MCF 10A (cell line): Measurements from ENCODE around the gene MSANTD3. TPM values are rescaled to one million over a fixed set of nuclear protein-coding genes. Genes with fewer than 3 reads are reported as not detected.

Experiments used
- BruUV-seq: library from RNA; stranded (reverse); fragments of 400-500 nt; replicated peaks from 2 replicates; lab custom pipeline; 2021; lab: Mats Ljungman, UMichigan
- CTCF ChIA-PET: fragments of 300-600 bp; sonication (Branson Sonifier 250); formaldehyde crosslinking; extraction: SDS; loops from one replicate; lab custom pipeline; 2021; ENCODE audit warnings: antibody characterized with exemption, inconsistent platforms; lab: Yijun Ruan, JAX
- POLR2A ChIA-PET: fragments of 300-600, 350-650 bp; sonication (Branson Sonifier 250); formaldehyde crosslinking; extraction: SDS; loops from one replicate; lab custom pipeline; 2020; ENCODE audit warnings: antibody characterized with exemption, inconsistent platforms; lab: Yijun Ruan, JAX
- DNase-seq: peaks from one replicate; pipeline ENCODE4 v3.0.0-alpha.2; 2018; ENCODE audit not compliant: unreplicated experiment
- H3K27ac Mint-ChIP-seq: one replicate; pipeline ENCODE4 v1.8.0; 2022; ENCODE audit warnings: mild to moderate bottlenecking, low read depth, mixed read lengths; ENCODE audit not compliant: unreplicated experiment
- H3K27me3 Mint-ChIP-seq: one replicate; pipeline ENCODE4 v1.8.0; 2022; ENCODE audit warnings: mixed read lengths; ENCODE audit not compliant: insufficient read depth, unreplicated experiment
- H3K36me3 Mint-ChIP-seq: one replicate; pipeline ENCODE4 v1.8.0; 2022; ENCODE audit warnings: mild to moderate bottlenecking, moderate library complexity, mixed read lengths; ENCODE audit not compliant: insufficient read depth, unreplicated experiment
- H3K4me1 Mint-ChIP-seq: one replicate; pipeline ENCODE4 v1.8.0; 2022; ENCODE audit warnings: mixed read lengths; ENCODE audit not compliant: insufficient read depth, unreplicated experiment
- H3K4me3 Mint-ChIP-seq: one replicate; pipeline ENCODE4 v1.8.0; 2022; ENCODE audit warnings: mild to moderate bottlenecking, moderate library complexity, mixed read lengths; ENCODE audit not compliant: unreplicated experiment
- H3K9me3 Mint-ChIP-seq: one replicate; pipeline ENCODE4 v1.8.0; 2022; ENCODE audit warnings: mixed read lengths; ENCODE audit not compliant: unreplicated experiment
- CTCF ChIP-seq: fragments of 200-600 bp; IDR thresholded peaks from one replicate; pipeline ENCODE4 v1.8.0; 2022; ENCODE audit warnings: antibody characterized with exemption, mild to moderate bottlenecking; ENCODE audit not compliant: unreplicated experiment
- intact Hi-C: fragments of 100-400 bp; cut with micrococcal nuclease; formaldehyde crosslinking; loops from 2 replicates; pipeline ENCODE4 v1.14.1; 2022
- total RNA-seq: library from RNA; stranded (reverse); gene quantifications from 2 replicates; pipeline ENCODE4 v1.2.3, GENCODE V29; 2022

MSANTD3 gene
- total RNA-seq, 1 experiment from 2014 or later = 41.3 TPM

- Mint-ChIP-seq H3K27ac (no peak overlapping the region), H3K36me3 (no peaks in the 10 kb centered on the region), H3K4me1 (no peaks in the 10 kb centered on the region), H3K27me3 (no peaks in the 10 kb centered on the region), H3K9me3 (no peaks in the 10 kb centered on the region), H3K4me3 (no peak overlapping the region)
- intact Hi-C loops = no loop called here
- POLR2A ChIA-PET = no interaction called here
- BruUV-seq = no TSS peak
- CTCF ChIA-PET = interaction anchor here (0.5 to 1.4 kb wide), 6 partner anchors 18 to 902 kb away, joined by 3 to 6 read pairs (median 3); no protein-coding TSS in a partner anchor
- no peak for TF ChIP-seq CTCF
- no peak for DNase-seq
Measured at GRCh38 chr9:100486479-100487176, 59.7 kb downstream of the MSANTD3 start.

GRCh38 chr9:100488177-100488576 is 61.2 kb downstream of the MSANTD3 start:
- Mint-ChIP-seq H3K9me3 (no peaks in the 10 kb centered on the region), H3K27me3 (no peaks in the 10 kb centered on the region), H3K36me3 (no peaks in the 10 kb centered on the region), H3K27ac (no peak overlapping the region), H3K4me3 (no peak overlapping the region), H3K4me1 (no peaks in the 10 kb centered on the region)
- CTCF ChIA-PET = interaction anchor here (0.5 kb wide), 1 partner anchor 21 kb away, joined by 4 read pairs; no protein-coding TSS in a partner anchor
- DNase-seq = no peak
- intact Hi-C loops = no loop called here
- POLR2A ChIA-PET = interaction anchor here (0.8 kb wide), 1 partner anchor 11 kb away, joined by 3 read pairs; no protein-coding TSS in a partner anchor
- BruUV-seq = no TSS peak
- TF ChIP-seq CTCF = no peak

- no TSS peak for BruUV-seq
- no peaks in the 10 kb centered on the region for H3K9me3 Mint-ChIP-seq
- POLR2A ChIA-PET = no interaction called here
Measured at GRCh38 chr9:100489836-100490235, 62.9 kb downstream of the MSANTD3 start.

More at GRCh38 chr9:100489836-100490235, 62.9 kb downstream of the MSANTD3 start:
- H3K4me1 Mint-ChIP-seq = no peaks in the 10 kb centered on the region
- H3K27ac Mint-ChIP-seq = no peak overlapping the region
- H3K36me3 Mint-ChIP-seq = no peaks in the 10 kb centered on the region
- no peak for TF ChIP-seq CTCF
- H3K27me3 Mint-ChIP-seq = no peaks in the 10 kb centered on the region
- CTCF ChIA-PET = interaction anchor here (0.6 to 0.8 kb wide), 2 partner anchors 111 to 1923 kb away, joined by 3 read pairs; no protein-coding TSS in a partner anchor
- intact Hi-C loops = no loop called here
- DNase-seq = no peak
- no peak overlapping the region for H3K4me3 Mint-ChIP-seq
